HCT116 (cell line): ENCODE results near the gene MYH13. TPM values are rescaled to one million over a fixed set of nuclear protein-coding genes. Genes with fewer than 3 reads are reported as not detected.

Experiments used
- ATAC-seq: fragments of 200-7000 bp; cut with Tn5 transposase; 2 replicates; pipeline ENCODE4 v1.9.1; 2020; ENCODE audit warnings: mild to moderate bottlenecking, moderate library complexity
- BruUV-seq: library from RNA; stranded (reverse); fragments of 400-500 nt; replicated peaks from 2 replicates; lab custom pipeline; 2021; lab: Mats Ljungman, UMichigan
- CTCF ChIA-PET: fragments of 300-600 bp; sonication (Branson Sonifier 250); formaldehyde crosslinking; loops from one replicate; lab custom pipeline; 2021; ENCODE audit warnings: antibody characterized with exemption; lab: Charles Lee
- POLR2A ChIA-PET: fragments of 300-600, 350-600 bp; sonication (Branson Sonifier 250); formaldehyde crosslinking; loops from one replicate; lab custom pipeline; 2021; ENCODE audit warnings: antibody characterized with exemption; lab: Charles Lee
- RAD21 ChIA-PET, 2 experiments: fragments of 300-600 bp; sonication (Branson Sonifier 250); formaldehyde crosslinking; loops; one replicate each; lab custom pipeline; 2023; ENCODE audit warnings: low total read pairs in 2 of 2; ENCODE audit not compliant: uncharacterized antibody in 2 of 2, unreplicated experiment in 2 of 2, low non-redundant PET in 1 of 2; lab: Charles Lee
- DNase-seq: peaks from one replicate; pipeline ENCODE4 v3.0.0-alpha.2; 2010; ENCODE audit warnings: low read depth, low spot score
- H2AFZ ChIP-seq: fragments of 200-600 bp; shearing (Covaris generic), sonication (generic); 2 replicates; pipeline ENCODE4 v1.6.1; 2017; ENCODE audit warnings: low read depth, mixed run types, mixed read lengths, antibody characterized with exemption, low read length; ENCODE audit not compliant: poor library complexity, severe bottlenecking
- H3K27ac ChIP-seq: 2 replicates; pipeline ENCODE4 v1.5.1; 2012; ENCODE audit warnings: low read depth, low read length
- H3K27me3 ChIP-seq: fragments of 200-600 bp; sonication (generic); 2 replicates; pipeline ENCODE4 v1.6.1; 2016; ENCODE audit warnings: mixed run types, low read length, mixed read lengths; ENCODE audit not compliant: insufficient read depth
- H3K36me3 ChIP-seq, 2 experiments: fragments of 200-500 bp in 1 of 2; fragments of 200-600 bp in 1 of 2; sonication (Bioruptor generic) in 1 of 2; sonication (generic) in 1 of 2; 2 replicates each; pipeline versions ENCODE4 v1.5.1 to v1.6.1; 2014 to 2016; ENCODE audit warnings: low read length in 2 of 2, inconsistent platforms in 1 of 2, mixed read lengths in 1 of 2, mixed run types in 1 of 2; ENCODE audit not compliant: insufficient read depth in 2 of 2, control insufficient read depth in 1 of 2
- H3K4me1 ChIP-seq, 2 experiments: fragments of 200-600 bp in 1 of 2; sonication (generic) in 1 of 2; 2 replicates each; pipeline versions ENCODE4 v1.5.1 to v1.6.1; 2012 to 2017; ENCODE audit warnings: low read length in 2 of 2, inconsistent platforms in 1 of 2, mild to moderate bottlenecking in 1 of 2, mixed read lengths in 1 of 2, mixed run types in 1 of 2, moderate library complexity in 1 of 2; ENCODE audit not compliant: insufficient read depth in 2 of 2, control insufficient read depth in 1 of 2
- H3K4me2 ChIP-seq: fragments of 200-600 bp; sonication (generic); 2 replicates; pipeline ENCODE4 v1.6.1; 2017; ENCODE audit warnings: mixed run types, low read length, mixed read lengths
- H3K4me3 ChIP-seq, 2 experiments: fragments of 200-600 bp in 1 of 2; sonication (generic) in 1 of 2; replicated peaks in 1 of 2; 2 replicates each; pipeline ENCODE4 v1.5.1; 2011 to 2016; ENCODE audit warnings: low read length in 2 of 2, control low read depth in 1 of 2, low read depth in 1 of 2, mild to moderate bottlenecking in 1 of 2, mixed read lengths in 1 of 2, mixed run types in 1 of 2
- H3K79me2 ChIP-seq: fragments of 200-600 bp; sonication (generic); 2 replicates; pipeline ENCODE4 v1.6.1; 2017; ENCODE audit warnings: mild to moderate bottlenecking, mixed run types, low read length, moderate library complexity, mixed read lengths; ENCODE audit not compliant: insufficient read depth
- H3K9ac ChIP-seq: fragments of 200-600 bp; sonication (generic); 2 replicates; pipeline ENCODE4 v1.6.1; 2016; ENCODE audit warnings: low read length, mixed read lengths
- H3K9me2 ChIP-seq: fragments of 200-600 bp; sonication (generic), shearing (Covaris generic); 2 replicates; pipeline ENCODE4 v1.6.1; 2017; ENCODE audit warnings: mixed run types, mild to moderate bottlenecking, moderate library complexity; ENCODE audit not compliant: insufficient read depth
- H3K9me3 ChIP-seq, 2 experiments: fragments of 200-500 bp in 1 of 2; fragments of 200-600 bp in 1 of 2; sonication (Bioruptor generic) in 1 of 2; sonication (generic) in 1 of 2; 2 replicates each; pipeline ENCODE4 v1.6.1; 2014 to 2017; ENCODE audit warnings: low read length in 2 of 2, mixed read lengths in 2 of 2, inconsistent platforms in 1 of 2, low read depth in 1 of 2, mild to moderate bottlenecking in 1 of 2, mixed run types in 1 of 2, moderate library complexity in 1 of 2; ENCODE audit not compliant: control insufficient read depth in 1 of 2, insufficient read depth in 1 of 2
- H4K20me1 ChIP-seq: fragments of 200-600 bp; sonication (generic), shearing (Covaris generic); 2 replicates; pipeline ENCODE4 v1.6.1; 2017; ENCODE audit warnings: mixed run types, mild to moderate bottlenecking, moderate library complexity; ENCODE audit not compliant: insufficient read depth
- EGR1 ChIP-seq: IDR thresholded peaks from 2 replicates; pipeline ENCODE4 v1.6.1; 2012; ENCODE audit warnings: low read depth
- ELF1 ChIP-seq: IDR thresholded peaks from 2 replicates; pipeline ENCODE4 v1.6.1; 2012; ENCODE audit warnings: low read depth, borderline replicate concordance
- EZH2phosphoT487 ChIP-seq: fragments of 200-600 bp; IDR thresholded peaks from 2 replicates; pipeline ENCODE4 v1.6.1; 2018; ENCODE audit warnings: antibody characterized with exemption, borderline replicate concordance
- FOSL1 ChIP-seq: IDR thresholded peaks from 2 replicates; pipeline ENCODE4 v1.6.1; 2012; ENCODE audit warnings: low read depth
- JUND ChIP-seq: IDR thresholded peaks from 2 replicates; pipeline ENCODE4 v1.6.1; 2012
- POLR2A ChIP-seq: IDR thresholded peaks from 2 replicates; pipeline ENCODE4 v1.7.0; 2011; ENCODE audit warnings: borderline replicate concordance; ENCODE audit not compliant: insufficient read depth, insufficient read length; ENCODE audit errors: extremely low read depth
- POLR2AphosphoS5 ChIP-seq: IDR thresholded peaks from 2 replicates; pipeline ENCODE4 v1.6.1; 2011; ENCODE audit warnings: mild to moderate bottlenecking, low read depth, low read length, moderate library complexity
- RAD21 ChIP-seq: IDR thresholded peaks from 2 replicates; pipeline ENCODE4 v1.6.1; 2012; ENCODE audit warnings: low read depth, mild to moderate bottlenecking
- SP1 ChIP-seq: IDR thresholded peaks from 2 replicates; pipeline ENCODE4 v1.6.1; 2012; ENCODE audit warnings: low read depth
- SRF ChIP-seq: IDR thresholded peaks from 2 replicates; pipeline ENCODE4 v1.6.1; 2012; ENCODE audit warnings: low read depth
- TCF7L2 ChIP-seq: IDR thresholded peaks from 2 replicates; pipeline ENCODE4 v1.7.0; 2011; ENCODE audit warnings: borderline replicate concordance, inconsistent platforms; ENCODE audit not compliant: insufficient read depth, insufficient read length; ENCODE audit errors: extremely low read depth
- ZNF274 ChIP-seq: fragments of 200-500 bp; sonication (Bioruptor generic); IDR thresholded peaks from 2 replicates; pipeline ENCODE4 v1.6.1; 2014; ENCODE audit warnings: mild to moderate bottlenecking, low read depth, low read length, inconsistent platforms
- intact Hi-C: fragments of 100-400 bp; cut with micrococcal nuclease; formaldehyde crosslinking; loops from 2 replicates; pipeline ENCODE4 v1.10.0; 2022
- total RNA-seq: library from RNA; stranded (reverse); gene quantifications from one replicate; pipeline ENCODE4 v1.2.1, GENCODE V29; 2021; ENCODE audit not compliant: unreplicated experiment
- TF ChIP-seq, protein P1 (sequence below): IDR thresholded peaks from 2 replicates; pipeline ENCODE4 v1.6.1; 2012; ENCODE audit warnings: low read depth
- TF ChIP-seq, protein P2 (sequence below): IDR thresholded peaks from 2 replicates; pipeline ENCODE4 v1.6.1; 2012
- TF ChIP-seq, protein P3 (sequence below), 3 experiments: fragments of 200-600 bp in 1 of 3; sonication (generic) in 1 of 3; IDR thresholded peaks in 2 of 3; conservative IDR thresholded peaks in 1 of 3; 2 replicates each; pipeline ENCODE4 v1.5.1; 2012 to 2017; ENCODE audit warnings: low read depth in 2 of 3, low read length in 2 of 3, antibody characterized with exemption in 1 of 3, borderline replicate concordance in 1 of 3, control low read depth in 1 of 3, mild to moderate bottlenecking in 1 of 3, mixed read lengths in 1 of 3, mixed run types in 1 of 3, moderate library complexity in 1 of 3; ENCODE audit not compliant: insufficient read depth in 1 of 3
- TF ChIP-seq, protein P4 (sequence below): IDR thresholded peaks from 2 replicates; pipeline ENCODE4 v1.6.1; 2012

The MYH13 gene
- total RNA-seq, 1 experiment from 2014 or later: not detected

DNA sequence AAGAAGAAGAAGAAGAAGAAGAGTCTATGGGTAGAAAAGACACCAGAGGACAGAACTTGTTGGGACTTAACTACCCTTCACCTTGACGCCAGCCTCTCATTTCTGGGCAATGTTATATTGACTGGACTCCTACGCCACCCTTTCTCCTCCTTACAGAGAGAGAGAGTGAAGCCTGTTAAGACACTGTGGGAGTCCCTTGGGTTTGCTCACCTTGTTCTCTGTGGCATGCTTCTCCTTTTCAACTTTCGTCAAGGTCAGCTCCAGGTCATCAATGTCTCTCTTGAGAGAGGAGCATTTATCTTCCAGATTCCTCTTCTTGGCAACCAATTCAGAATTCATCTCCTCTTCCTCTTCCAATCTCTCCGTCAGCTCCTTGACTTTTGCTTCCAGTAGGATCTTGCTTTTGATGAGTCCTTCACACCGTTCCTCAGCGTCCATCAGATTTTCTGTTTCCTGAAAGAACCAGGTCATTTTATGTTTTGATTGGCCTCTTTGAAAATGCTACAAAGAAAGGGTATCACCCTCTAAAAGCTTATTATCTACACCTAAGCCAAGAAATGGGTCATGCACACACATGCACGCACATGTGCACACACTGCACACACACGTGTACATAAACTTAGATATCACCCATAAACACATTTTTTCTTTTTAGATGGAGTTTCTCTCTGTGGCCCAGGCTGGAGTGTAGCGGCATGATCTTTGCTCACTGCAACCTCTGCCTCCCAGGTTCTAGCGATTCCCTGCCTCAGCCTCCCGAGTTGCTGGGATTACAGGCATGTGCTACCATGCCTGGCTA is 48.8 kb downstream of the MYH13 start:
- TF ChIP-seq RAD21 (no peak), FOSL1 (no peak), ZNF274 (no peak), POLR2AphosphoS5 (no peak), JUND (no peak), ELF1 (no peak), TCF7L2 (no peak), EGR1 (no peak), EZH2phosphoT487 (no peak), SRF (no peak), POLR2A (no peak), SP1 (no peak)
- TF ChIP-seq, protein P1, sequence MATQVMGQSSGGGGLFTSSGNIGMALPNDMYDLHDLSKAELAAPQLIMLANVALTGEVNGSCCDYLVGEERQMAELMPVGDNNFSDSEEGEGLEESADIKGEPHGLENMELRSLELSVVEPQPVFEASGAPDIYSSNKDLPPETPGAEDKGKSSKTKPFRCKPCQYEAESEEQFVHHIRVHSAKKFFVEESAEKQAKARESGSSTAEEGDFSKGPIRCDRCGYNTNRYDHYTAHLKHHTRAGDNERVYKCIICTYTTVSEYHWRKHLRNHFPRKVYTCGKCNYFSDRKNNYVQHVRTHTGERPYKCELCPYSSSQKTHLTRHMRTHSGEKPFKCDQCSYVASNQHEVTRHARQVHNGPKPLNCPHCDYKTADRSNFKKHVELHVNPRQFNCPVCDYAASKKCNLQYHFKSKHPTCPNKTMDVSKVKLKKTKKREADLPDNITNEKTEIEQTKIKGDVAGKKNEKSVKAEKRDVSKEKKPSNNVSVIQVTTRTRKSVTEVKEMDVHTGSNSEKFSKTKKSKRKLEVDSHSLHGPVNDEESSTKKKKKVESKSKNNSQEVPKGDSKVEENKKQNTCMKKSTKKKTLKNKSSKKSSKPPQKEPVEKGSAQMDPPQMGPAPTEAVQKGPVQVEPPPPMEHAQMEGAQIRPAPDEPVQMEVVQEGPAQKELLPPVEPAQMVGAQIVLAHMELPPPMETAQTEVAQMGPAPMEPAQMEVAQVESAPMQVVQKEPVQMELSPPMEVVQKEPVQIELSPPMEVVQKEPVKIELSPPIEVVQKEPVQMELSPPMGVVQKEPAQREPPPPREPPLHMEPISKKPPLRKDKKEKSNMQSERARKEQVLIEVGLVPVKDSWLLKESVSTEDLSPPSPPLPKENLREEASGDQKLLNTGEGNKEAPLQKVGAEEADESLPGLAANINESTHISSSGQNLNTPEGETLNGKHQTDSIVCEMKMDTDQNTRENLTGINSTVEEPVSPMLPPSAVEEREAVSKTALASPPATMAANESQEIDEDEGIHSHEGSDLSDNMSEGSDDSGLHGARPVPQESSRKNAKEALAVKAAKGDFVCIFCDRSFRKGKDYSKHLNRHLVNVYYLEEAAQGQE: no peak
- TF ChIP-seq, protein P2, sequence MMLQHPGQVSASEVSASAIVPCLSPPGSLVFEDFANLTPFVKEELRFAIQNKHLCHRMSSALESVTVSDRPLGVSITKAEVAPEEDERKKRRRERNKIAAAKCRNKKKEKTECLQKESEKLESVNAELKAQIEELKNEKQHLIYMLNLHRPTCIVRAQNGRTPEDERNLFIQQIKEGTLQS: no peak
- TF ChIP-seq, protein P3, sequence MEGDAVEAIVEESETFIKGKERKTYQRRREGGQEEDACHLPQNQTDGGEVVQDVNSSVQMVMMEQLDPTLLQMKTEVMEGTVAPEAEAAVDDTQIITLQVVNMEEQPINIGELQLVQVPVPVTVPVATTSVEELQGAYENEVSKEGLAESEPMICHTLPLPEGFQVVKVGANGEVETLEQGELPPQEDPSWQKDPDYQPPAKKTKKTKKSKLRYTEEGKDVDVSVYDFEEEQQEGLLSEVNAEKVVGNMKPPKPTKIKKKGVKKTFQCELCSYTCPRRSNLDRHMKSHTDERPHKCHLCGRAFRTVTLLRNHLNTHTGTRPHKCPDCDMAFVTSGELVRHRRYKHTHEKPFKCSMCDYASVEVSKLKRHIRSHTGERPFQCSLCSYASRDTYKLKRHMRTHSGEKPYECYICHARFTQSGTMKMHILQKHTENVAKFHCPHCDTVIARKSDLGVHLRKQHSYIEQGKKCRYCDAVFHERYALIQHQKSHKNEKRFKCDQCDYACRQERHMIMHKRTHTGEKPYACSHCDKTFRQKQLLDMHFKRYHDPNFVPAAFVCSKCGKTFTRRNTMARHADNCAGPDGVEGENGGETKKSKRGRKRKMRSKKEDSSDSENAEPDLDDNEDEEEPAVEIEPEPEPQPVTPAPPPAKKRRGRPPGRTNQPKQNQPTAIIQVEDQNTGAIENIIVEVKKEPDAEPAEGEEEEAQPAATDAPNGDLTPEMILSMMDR (IDR thresholded peaks at IDR 0.05 in 2 of 3, conservative IDR thresholded peaks at IDR 0.05 in 1 of 3; ENCODE audit: borderline replicate concordance in 1 of 3, insufficient read depth in 1 of 3, low read depth in 2 of 3, low read length in 2 of 3): no peak
- TF ChIP-seq, protein P4, sequence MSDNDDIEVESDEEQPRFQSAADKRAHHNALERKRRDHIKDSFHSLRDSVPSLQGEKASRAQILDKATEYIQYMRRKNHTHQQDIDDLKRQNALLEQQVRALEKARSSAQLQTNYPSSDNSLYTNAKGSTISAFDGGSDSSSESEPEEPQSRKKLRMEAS: no peak
- no peaks in the 10 kb centered on the region for H3K9me2 ChIP-seq
- ChIA-PET POLR2A (no interaction called here), RAD21 (no interaction called here), CTCF (interaction anchor here (6.5 kb wide), 1 partner anchor 291 kb away, joined by 131 read pairs; no protein-coding TSS in a partner anchor)
- H3K4me1 ChIP-seq: no peaks in the 10 kb centered on the region
- H3K79me2 ChIP-seq: no peaks in the 10 kb centered on the region
- H2AFZ ChIP-seq: no peak overlapping the region
- no peaks in the 10 kb centered on the region for H3K9me3 ChIP-seq
- no peak overlapping the region for H3K27ac ChIP-seq
- BruUV-seq: no TSS peak
- H3K36me3 ChIP-seq: no peaks in the 10 kb centered on the region
- ATAC-seq: no peak
- no peak overlapping the region for H3K4me3 ChIP-seq
- intact Hi-C loops: no loop called here
- DNase-seq: no peak
- H3K27me3 ChIP-seq: no peaks in the 10 kb centered on the region
- no peak overlapping the region for H3K9ac ChIP-seq
- H4K20me1 ChIP-seq: no peaks in the 10 kb centered on the region
- H3K4me2 ChIP-seq: no peak overlapping the region
